Activated T-cell treated with anti-CD3 and anti-CD28 coated beads, Interleukin-2, amount 50 U/mL, for 24 hours (primary cell): ENCODE measurements around the gene PRXL2A.
"Not testable (repeated sequence)": the region's sequence is repeated elsewhere in the genome, so short reads cannot be mapped to it uniquely, and the experiment has no call there.

Experiments used
- DNase-seq: peaks from one replicate; pipeline ENCODE4 v3.0.0-alpha.2; 2020
- H3K27ac Mint-ChIP-seq: 2 replicates; pipeline ENCODE4 v1.8.0; 2020; ENCODE audit warnings: mild to moderate bottlenecking, mixed read lengths
- H3K27me3 Mint-ChIP-seq: 2 replicates; pipeline ENCODE4 v1.8.0; 2020; ENCODE audit warnings: mixed read lengths
- H3K36me3 Mint-ChIP-seq: 2 replicates; pipeline ENCODE4 v1.8.0; 2020; ENCODE audit warnings: low read depth, mixed read lengths
- H3K4me1 Mint-ChIP-seq: 2 replicates; pipeline ENCODE4 v1.8.0; 2020; ENCODE audit warnings: low read depth, mixed read lengths
- H3K4me3 Mint-ChIP-seq: 2 replicates; pipeline ENCODE4 v1.8.0; 2020; ENCODE audit warnings: mild to moderate bottlenecking, moderate library complexity, mixed read lengths
- H3K9me3 Mint-ChIP-seq: 2 replicates; pipeline ENCODE4 v1.8.0; 2020; ENCODE audit warnings: mixed read lengths

Gene PRXL2A

DNA sequence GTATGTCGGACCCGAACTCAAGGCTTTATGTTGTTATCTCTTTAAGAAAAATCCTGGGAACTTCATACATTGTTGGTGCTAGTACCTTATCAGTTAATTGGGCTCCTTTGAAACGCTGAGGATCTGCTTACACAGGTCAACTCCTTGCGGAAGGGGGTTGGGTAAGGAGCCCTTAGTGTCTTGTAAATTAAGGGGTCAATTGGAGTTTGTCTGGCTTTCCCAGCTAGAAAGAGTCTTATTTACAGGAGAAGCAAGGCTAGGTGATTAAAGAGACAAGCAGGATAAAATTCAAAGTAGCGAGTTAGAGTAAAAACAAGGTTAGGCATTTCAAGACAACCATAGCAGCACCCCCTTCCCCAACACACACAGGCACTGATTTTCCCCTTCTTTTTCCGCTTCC lies 8.9 kb downstream of the PRXL2A start:
- not testable (repeated sequence) for H3K27me3 Mint-ChIP-seq, H3K27ac Mint-ChIP-seq, H3K36me3 Mint-ChIP-seq, DNase-seq, H3K4me3 Mint-ChIP-seq, H3K9me3 Mint-ChIP-seq
- peaks cover 26% of the 10 kb centered on the region for H3K4me1 Mint-ChIP-seq

DNA sequence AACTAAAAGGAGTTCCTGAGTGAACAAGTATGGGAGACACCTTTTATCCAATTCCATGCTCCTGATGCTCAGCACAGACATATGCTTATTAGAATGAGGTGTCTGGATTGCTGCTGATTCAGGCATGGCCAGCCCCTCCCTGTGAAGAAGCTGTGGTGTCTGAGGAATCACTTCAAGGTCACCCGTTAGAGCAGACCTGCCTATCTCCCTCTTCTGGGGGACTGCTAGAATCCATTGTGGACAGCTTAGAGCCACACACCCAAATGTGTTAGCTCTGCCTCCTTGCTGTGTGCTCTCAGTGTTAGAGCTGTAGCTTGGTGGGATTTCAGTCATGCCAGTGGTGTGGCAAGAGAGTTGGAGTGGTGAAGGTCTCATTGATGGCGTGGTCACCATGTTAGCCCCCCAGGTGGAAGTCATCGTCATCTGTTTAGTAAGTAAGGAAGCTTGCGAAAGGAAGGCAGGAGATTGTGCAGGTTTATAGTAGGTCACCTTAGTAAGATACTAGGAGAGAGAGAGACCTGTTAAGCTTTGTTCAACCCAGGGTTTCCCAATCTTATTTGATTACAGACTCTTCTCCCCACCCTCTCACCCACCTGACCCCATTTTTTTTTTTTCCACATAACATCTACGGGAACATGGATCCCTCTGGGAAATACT lies 12.8 kb downstream of the PRXL2A start:
- H3K36me3 Mint-ChIP-seq, result peaks cover 22% of the 10 kb centered on the region
- no peaks in the 10 kb centered on the region for H3K9me3 Mint-ChIP-seq
- H3K27me3 Mint-ChIP-seq, result no peaks in the 10 kb centered on the region
- H3K4me1 Mint-ChIP-seq, result peaks cover 2% of the 10 kb centered on the region
- no peak overlapping the region for H3K4me3 Mint-ChIP-seq
- no peak overlapping the region for H3K27ac Mint-ChIP-seq
- no peak for DNase-seq

DNA sequence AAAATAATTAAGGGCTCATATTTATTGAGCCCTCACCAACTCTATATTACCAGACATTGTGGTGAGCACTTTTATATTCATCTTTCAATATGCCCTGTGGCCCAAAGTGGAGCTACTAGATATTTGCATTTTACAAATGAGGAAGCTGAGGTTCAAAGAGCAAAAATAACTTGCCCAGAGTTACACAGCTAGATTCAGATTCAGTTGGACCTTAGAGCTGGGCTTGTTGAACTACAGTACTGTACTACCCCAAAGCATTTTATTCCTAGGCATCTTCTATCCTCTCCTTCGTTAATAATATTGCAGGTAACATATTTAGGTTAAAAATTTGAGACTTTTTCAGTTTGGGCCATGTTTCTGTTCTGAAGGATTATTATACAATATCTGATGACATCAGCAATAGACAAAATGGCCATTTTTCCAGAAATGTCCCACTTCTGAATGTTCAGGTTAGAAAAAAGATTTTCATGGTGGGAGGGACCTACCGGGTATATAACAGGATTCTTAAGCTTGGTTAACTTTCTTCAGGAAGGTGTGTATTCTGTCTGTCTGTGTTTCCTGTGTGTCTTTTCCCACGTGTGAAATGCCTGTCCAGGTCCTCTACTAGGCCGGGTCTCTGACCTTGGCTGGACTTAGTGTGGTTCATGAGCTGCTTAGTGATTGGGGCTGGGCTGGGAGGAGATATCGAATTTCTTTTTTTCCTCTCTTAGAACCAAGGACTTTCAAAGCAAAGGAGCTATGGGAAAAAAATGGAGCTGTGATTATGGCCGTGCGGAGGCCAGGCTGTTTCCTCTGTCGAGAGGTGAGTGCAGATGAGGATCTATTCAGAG lies 13.6 kb downstream of the PRXL2A start:
- Mint-ChIP-seq H3K4me3 (no peak overlapping the region), H3K9me3 (no peaks in the 10 kb centered on the region), H3K4me1 (no peaks in the 10 kb centered on the region), H3K27ac (no peak overlapping the region), H3K36me3 (peaks cover 26% of the 10 kb centered on the region), H3K27me3 (no peaks in the 10 kb centered on the region)
- DNase-seq, result no peak

DNA sequence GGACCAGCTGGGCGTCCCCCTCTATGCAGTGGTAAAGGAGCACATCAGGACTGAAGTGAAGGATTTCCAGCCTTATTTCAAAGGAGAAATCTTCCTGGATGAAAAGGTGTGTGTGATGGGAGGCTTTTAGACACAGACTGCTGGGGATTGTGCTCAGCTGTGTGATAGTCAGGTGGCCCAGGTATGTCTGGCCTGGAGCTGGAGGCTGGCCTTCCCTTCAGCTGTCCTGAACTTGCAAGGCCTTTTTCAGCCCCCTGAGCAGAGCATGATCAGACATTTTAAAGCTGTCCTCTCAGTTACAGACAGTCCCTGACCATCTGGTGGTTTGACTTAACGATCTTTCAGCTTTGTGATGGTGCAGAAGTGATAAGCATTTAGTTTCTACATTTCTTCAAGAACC lies 17.6 kb downstream of the PRXL2A start:
- no peak for DNase-seq
- Mint-ChIP-seq H3K27ac (no peak overlapping the region), H3K27me3 (no peaks in the 10 kb centered on the region), H3K4me3 (no peak overlapping the region), H3K9me3 (no peaks in the 10 kb centered on the region), H3K4me1 (peaks cover 2% of the 10 kb centered on the region), H3K36me3 (peaks cover 41% of the 10 kb centered on the region)

DNA sequence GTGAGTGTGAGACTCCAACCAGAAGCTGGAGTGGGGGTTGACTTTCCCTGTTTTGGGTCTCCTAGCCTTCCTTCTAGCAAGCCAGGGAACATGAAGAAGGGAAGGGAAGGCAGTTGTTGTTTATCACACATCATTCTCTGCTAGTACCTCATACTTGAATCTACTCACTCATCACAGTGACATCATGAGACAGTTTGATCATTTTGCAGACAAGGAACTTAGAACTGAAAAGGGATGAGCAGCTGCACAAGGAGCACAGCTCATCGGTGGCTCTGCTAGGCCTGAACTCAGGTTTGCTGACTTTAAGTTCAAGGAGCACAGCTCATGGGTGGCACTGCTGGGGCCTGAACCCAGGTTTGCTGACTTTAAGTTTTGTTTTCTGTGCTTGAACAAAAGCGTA lies 19.2 kb downstream of the PRXL2A start:
- no peak overlapping the region for H3K4me3 Mint-ChIP-seq
- H3K9me3 Mint-ChIP-seq, result no peaks in the 10 kb centered on the region
- H3K27me3 Mint-ChIP-seq, result no peaks in the 10 kb centered on the region
- H3K4me1 Mint-ChIP-seq, result peaks cover 2% of the 10 kb centered on the region
- peaks cover 40% of the 10 kb centered on the region for H3K36me3 Mint-ChIP-seq
- no peak for DNase-seq
- no peak overlapping the region for H3K27ac Mint-ChIP-seq

DNA sequence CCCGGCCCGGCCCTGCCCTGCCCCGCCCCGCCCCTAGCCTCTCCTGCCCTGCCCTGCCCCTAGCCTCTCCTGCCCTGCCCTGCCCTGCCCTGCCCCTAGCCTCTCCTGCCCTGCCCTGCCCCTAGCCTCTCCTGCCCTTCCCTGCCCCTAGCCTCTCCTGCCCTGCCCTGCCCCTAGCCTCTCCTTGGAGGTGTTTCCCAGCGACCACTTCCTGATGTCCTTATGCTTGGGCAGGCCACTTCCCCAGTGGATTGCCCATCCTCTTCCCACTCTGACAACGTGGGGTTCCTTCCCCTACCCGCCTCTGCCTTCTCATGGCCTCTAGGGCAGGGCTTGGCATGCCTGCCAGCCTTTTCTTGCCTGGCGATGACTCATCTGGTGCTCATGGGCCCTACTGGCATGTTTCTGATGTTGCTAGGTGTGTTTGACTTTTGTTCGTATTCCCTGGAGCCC lies 21.2 kb downstream of the PRXL2A start:
- Mint-ChIP-seq H3K36me3 (peaks cover 40% of the 10 kb centered on the region), H3K27me3 (no peaks in the 10 kb centered on the region), H3K27ac (no peak overlapping the region), H3K4me3 (no peak overlapping the region), H3K9me3 (no peaks in the 10 kb centered on the region), H3K4me1 (peaks cover 2% of the 10 kb centered on the region)
- no peak for DNase-seq

DNA sequence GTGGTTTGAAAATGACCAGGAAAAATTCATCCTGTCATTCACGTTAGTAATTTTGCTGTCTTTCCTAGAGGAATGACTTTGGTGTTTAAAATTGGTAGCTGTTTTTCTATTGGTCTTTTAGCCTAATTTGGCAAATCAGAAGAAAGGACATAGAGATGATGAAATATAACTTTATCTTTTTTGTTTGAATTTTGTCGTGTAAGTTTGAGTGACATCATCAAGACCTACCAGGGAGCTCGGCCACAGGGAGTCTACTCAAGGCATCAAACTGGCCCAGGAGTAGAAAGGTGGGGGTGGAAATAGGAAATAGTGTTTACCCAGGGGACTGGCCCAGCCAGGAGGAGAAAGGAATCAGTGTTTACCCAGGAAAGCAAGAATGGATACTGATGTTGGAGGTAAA lies 24.8 kb downstream of the PRXL2A start:
- Mint-ChIP-seq H3K27me3 (no peaks in the 10 kb centered on the region), H3K4me1 (peaks cover 2% of the 10 kb centered on the region), H3K4me3 (no peak overlapping the region), H3K27ac (no peak overlapping the region), H3K9me3 (no peaks in the 10 kb centered on the region), H3K36me3 (peaks cover 17% of the 10 kb centered on the region)
- no peak for DNase-seq

DNA sequence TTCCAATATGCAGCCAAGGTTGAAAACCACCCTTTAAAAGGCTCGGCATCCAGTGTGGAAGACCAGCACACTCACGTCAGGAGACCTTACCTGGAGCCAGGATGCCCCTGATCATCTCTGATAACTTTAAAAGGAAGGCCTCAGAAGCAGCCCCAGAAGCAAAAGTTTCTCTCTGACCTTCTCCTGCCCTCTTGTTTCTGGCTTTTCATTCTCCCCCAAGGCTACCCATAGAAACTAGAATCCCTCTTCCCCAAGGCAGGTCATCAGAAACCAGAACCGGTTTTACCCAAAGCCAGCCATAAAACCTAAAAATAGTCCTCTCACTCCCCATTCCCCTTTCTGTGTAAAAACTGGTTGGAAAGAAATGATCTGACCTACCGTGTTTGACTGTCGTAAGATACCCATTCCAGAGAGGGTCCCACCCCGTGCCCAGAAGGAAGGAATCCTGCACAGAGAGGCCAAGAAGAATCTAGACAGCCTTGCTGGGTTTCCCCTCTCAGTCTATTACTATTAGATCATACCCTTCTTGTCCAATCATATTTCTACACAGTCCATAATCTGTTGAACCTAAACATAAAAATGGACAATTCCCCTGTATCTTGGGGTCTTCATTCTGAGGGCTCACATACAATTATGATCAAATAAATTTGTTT lies 28.2 kb downstream of the PRXL2A start:
- peaks cover 10% of the 10 kb centered on the region for H3K36me3 Mint-ChIP-seq

DNA sequence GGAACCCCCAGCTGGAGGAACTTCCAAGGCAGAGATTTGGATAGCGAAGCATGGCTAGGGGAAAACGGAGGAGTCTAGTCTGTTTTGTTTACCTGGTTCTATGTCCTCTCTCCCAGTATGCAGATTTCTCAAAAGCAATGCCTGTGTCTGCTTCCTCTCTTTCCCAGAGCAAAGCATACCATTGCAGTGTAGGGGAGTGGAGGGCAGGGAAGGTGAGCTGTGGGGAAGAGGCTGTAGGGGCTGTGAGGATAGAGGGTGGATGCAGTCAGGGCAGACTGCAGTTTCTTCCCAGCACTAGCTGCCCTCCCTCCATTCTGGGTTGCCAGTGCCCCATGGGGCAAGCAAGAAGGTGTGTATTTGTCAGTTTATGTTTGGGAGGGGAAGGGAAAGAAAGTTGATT lies 28.9 kb downstream of the PRXL2A start:
- no peak overlapping the region for H3K27ac Mint-ChIP-seq
- no peaks in the 10 kb centered on the region for H3K4me1 Mint-ChIP-seq
- no peaks in the 10 kb centered on the region for H3K27me3 Mint-ChIP-seq
- no peak for DNase-seq
- no peaks in the 10 kb centered on the region for H3K9me3 Mint-ChIP-seq
- peaks cover 3% of the 10 kb centered on the region for H3K36me3 Mint-ChIP-seq
- H3K4me3 Mint-ChIP-seq, result no peak overlapping the region

More for the DNA sequence above, 28.2 kb downstream of the PRXL2A start:
- Mint-ChIP-seq H3K4me1 (no peaks in the 10 kb centered on the region), H3K27ac (no peak overlapping the region), H3K27me3 (no peaks in the 10 kb centered on the region), H3K4me3 (no peak overlapping the region), H3K9me3 (no peaks in the 10 kb centered on the region)
- DNase-seq, result no peak

DNA sequence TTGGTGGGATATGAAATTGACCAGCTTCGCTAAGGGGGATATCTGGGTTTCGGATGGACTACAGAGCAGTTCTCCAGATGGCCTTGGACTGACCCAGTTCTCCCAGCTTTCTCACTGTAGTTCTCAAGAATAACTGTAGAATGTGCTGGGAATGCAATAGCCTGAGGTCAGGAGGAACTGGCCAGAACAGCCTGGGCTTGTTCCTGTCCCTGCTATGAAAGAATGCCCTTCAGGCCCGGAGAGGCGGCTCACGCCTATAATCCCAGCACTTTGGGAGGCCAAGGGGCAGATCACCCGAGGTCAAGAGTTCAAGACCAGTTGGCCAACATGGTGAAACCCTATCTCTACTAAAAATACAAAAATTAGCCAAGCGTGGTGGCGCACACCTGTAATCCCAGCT lies 33.5 kb downstream of the PRXL2A start:
- Mint-ChIP-seq H3K36me3 (no peaks in the 10 kb centered on the region), H3K9me3 (no peaks in the 10 kb centered on the region), H3K4me1 (peaks cover 39% of the 10 kb centered on the region), H3K27me3 (no peaks in the 10 kb centered on the region), H3K27ac (no peak overlapping the region), H3K4me3 (no peak overlapping the region)
- DNase-seq, result no peak

DNA sequence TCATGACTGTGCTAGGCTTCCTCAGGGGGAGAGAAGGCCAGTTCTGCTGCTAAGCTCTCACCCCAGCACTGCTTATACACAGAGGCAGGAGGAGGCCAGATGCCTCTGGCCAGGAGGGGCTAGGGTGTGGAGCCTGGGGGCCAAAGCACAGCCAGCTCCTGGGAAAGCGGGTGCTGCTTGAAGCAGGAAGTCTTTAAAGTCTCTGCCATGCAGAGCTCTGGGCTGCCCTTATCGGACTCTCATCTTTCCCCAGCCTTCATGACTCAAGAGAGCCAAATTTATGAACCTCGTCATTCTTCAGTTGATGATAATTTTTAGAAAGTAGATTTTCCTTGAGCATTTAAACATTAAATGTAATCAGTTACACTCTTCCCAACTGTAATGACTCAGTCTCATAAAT lies 34.5 kb downstream of the PRXL2A start:
- no peaks in the 10 kb centered on the region for H3K9me3 Mint-ChIP-seq
- no peaks in the 10 kb centered on the region for H3K27me3 Mint-ChIP-seq
- no peak overlapping the region for H3K27ac Mint-ChIP-seq
- no peak for DNase-seq
- H3K4me1 Mint-ChIP-seq, result peaks cover 43% of the 10 kb centered on the region
- no peak overlapping the region for H3K4me3 Mint-ChIP-seq
- H3K36me3 Mint-ChIP-seq, result no peaks in the 10 kb centered on the region

DNA sequence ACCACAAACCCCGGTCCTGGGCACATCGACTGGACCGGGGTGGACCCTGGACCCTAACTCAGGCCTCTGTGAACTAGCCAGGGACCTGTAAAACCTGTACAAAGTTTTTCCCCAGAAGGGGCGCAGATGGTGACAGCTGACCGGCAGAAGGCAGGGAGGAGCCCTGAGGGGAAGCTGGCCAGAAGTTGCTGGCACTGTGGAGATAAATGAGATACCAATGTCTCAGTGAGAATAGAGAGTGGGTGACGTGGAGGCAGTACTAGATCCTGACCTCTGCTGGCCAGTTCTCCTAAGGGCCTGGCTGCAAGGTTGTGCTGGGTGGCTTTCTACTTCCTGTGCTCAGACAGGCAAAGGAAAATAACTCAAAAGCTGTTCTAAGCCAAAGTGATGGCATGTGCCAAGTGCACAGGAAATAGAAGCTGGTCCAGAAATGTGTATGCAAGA lies 35.2 kb downstream of the PRXL2A start:
- no peak for DNase-seq
- no peaks in the 10 kb centered on the region for H3K9me3 Mint-ChIP-seq
- H3K4me1 Mint-ChIP-seq, result peaks cover 50% of the 10 kb centered on the region
- no peak overlapping the region for H3K4me3 Mint-ChIP-seq
- no peaks in the 10 kb centered on the region for H3K27me3 Mint-ChIP-seq
- H3K27ac Mint-ChIP-seq, result peak overlapping the region; percentile 73
- H3K36me3 Mint-ChIP-seq, result no peaks in the 10 kb centered on the region

DNA sequence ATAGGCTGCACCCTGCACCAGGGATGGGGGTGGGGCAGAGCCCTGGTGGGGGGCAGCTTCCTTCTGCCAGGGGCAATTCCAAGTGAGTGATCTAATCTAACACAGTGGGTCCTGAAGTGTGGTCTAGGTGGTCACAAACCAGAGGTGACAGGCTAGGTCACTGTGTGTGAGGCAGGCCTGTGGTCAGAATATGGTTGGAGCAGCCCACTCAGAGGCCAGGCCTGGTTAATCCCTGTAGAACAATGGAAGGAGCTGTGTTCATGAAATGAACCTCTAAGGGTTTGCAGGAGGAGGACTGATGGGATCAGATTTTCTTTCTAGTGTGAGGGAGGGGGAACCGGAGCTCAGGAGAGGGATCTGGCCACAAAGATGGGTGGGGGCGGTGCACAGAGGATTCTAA lies 35.8 kb downstream of the PRXL2A start:
- no peak for DNase-seq
- no peaks in the 10 kb centered on the region for H3K27me3 Mint-ChIP-seq
- H3K9me3 Mint-ChIP-seq, result no peaks in the 10 kb centered on the region
- H3K27ac Mint-ChIP-seq, result peak overlapping the region; percentile 73
- H3K4me3 Mint-ChIP-seq, result no peak overlapping the region
- H3K36me3 Mint-ChIP-seq, result no peaks in the 10 kb centered on the region
- peaks cover 53% of the 10 kb centered on the region for H3K4me1 Mint-ChIP-seq

DNA sequence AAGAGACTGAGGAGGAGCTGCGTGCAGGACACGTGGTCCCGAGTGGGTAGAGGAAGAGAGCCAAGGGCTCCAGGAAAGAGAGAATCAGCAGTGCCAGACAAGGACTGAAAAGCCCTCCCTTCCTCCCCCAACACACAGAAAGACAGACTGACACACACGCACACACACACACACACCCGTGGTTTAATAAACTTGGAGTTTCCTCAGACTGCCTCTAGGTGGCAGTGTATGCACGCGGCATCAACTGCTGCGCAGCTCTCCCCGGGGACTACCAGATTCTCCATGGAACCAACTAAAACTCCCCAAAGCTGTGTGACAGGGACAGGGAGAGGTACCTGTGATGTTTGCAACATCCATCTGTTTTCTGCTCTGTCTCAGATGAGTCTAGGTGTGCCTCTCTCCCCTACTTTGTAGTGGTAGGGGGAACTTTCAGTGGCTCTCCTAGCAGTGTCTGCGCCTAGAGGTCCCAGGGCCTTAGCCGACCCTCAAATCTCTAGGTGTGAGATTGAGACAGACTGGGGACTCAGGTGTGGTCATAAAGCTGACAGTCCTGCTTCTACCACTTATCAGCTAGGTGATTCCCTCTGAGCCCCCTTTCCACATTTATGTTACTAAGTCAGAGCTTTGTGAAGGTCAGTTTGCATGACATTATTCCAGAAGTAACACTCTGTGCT lies 36.4 kb downstream of the PRXL2A start:
- Mint-ChIP-seq H3K9me3 (no peaks in the 10 kb centered on the region), H3K27ac (peak overlapping the region; percentile 73), H3K4me1 (peaks cover 58% of the 10 kb centered on the region), H3K36me3 (no peaks in the 10 kb centered on the region), H3K4me3 (no peak overlapping the region), H3K27me3 (no peaks in the 10 kb centered on the region)
- no peak for DNase-seq
